GM12891 (cell line): ENCODE data around the gene TIPARP.

Source experiments
- PAX5 ChIP-seq: IDR thresholded peaks from 2 replicates; pipeline ENCODE4 v1.6.1; 2011; ENCODE audit warnings: low read length, moderate library complexity, mild to moderate bottlenecking; ENCODE audit not compliant: insufficient read depth, severe bottlenecking
- POLR2A ChIP-seq: IDR thresholded peaks from 2 replicates; pipeline ENCODE4 v1.6.1; 2011; ENCODE audit warnings: low read depth, low read length, control low read depth
- POLR2AphosphoS5 ChIP-seq: IDR thresholded peaks from 2 replicates; pipeline ENCODE4 v1.6.1; 2011; ENCODE audit warnings: low read depth, low read length, control low read depth
- SPI1 ChIP-seq: IDR thresholded peaks from 2 replicates; pipeline ENCODE4 v1.6.1; 2011; ENCODE audit warnings: low read depth, low read length, control low read depth
- TAF1 ChIP-seq: IDR thresholded peaks from 2 replicates; pipeline ENCODE4 v1.6.1; 2011; ENCODE audit warnings: low read depth, low read length, control low read depth

DNA sequence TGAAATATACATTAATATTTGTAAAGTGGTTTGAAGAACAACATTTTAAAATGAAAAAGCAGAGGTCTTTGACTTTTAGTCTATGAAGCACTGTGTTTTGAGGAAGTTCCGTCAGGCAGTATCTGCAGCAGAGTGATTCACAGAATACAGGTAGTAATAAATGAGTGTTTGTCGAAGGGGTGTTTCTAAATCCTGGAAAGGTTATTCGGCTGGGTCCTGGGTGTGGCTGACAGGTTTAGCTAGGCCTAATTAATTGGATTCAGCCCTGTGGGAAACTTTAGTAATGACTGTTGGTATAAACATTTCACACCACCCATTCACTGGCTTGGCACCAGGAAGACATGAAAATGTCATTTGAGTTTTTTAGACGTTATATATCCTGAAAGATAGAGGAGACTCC, 51.3 kb downstream of the TIPARP start:
- TF ChIP-seq POLR2AphosphoS5 (no peak), POLR2A (no peak), SPI1 (no peak), TAF1 (no peak), PAX5 (no peak)
